Activated CD4-positive, alpha-beta T cell treated with anti-CD3 and anti-CD28 coated beads, Interleukin-2, amount 10 ng/mL, durations not matched to agents 24 days and 14 days (primary cell): Measurements from ENCODE around the gene PNKD. TPM values are rescaled to one million over a fixed set of nuclear protein-coding genes. Genes with fewer than 3 reads are reported as not detected.

Source experiments
- DNase-seq: peaks from one replicate; pipeline ENCODE4 v3.0.0; 2022
- H3K27ac Mint-ChIP-seq: one replicate; pipeline ENCODE4 v1.8.0; 2022; ENCODE audit warnings: mild to moderate bottlenecking, mixed read lengths
- H3K27me3 Mint-ChIP-seq: one replicate; pipeline ENCODE4 v1.8.0; 2022; ENCODE audit warnings: mixed read lengths
- H3K36me3 Mint-ChIP-seq: one replicate; pipeline ENCODE4 v1.8.0; 2022; ENCODE audit warnings: low read depth, mild to moderate bottlenecking, mixed read lengths
- H3K4me1 Mint-ChIP-seq: one replicate; pipeline ENCODE4 v1.8.0; 2021; ENCODE audit warnings: mixed read lengths
- H3K4me3 Mint-ChIP-seq: one replicate; pipeline ENCODE4 v1.8.0; 2022; ENCODE audit warnings: mild to moderate bottlenecking, moderate library complexity, mixed read lengths
- H3K9me3 Mint-ChIP-seq: one replicate; pipeline ENCODE4 v1.8.0; 2021; ENCODE audit warnings: mixed read lengths
- intact Hi-C: fragments of 100-400 bp; cut with micrococcal nuclease; formaldehyde crosslinking; loops from one replicate; pipeline ENCODE4 v1.15.1; 2023
- total RNA-seq: library from RNA; stranded (reverse); gene quantifications from 2 replicates; pipeline ENCODE4 v1.2.3, GENCODE V29; 2022

PNKD gene
- total RNA-seq, 1 donor from 2014 or later, result 21.5 TPM

DNA sequence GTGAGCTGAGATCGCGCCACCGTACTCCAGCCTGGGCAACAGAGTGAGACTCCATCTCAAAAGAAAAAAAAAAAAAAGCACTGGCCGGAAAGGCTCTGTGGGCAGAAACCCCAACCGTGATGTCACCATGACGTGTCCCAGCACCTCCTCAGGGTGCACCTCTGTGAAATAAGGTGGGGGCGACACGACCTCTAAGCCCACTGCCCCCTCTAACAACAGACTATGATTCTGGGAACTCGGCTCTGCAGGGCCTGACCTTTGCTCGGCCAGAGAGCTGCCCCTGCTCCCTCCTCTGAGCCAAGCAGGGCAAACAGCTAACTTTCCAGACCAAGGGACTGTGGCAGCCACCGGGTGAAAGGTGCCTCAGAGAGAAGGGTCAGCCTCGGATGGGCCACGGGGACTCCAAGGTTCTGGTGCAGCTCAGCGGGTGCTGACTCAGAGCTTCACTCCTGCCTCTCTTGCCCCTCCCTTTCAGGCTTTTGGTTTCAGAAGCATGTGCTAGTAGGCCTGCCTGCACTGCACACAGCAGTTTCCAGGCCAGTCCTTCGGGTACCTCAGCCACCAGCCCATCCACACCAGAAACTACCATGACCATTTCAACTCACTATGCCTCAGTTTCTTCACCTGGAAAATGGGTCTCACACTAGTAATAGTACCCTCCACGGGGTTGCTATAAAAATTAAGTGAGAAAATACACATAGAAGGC is 13.9 kb downstream of the PNKD start:
- peak; percentile 87 for DNase-seq
- H3K36me3 Mint-ChIP-seq, result peaks cover 36% of the 10 kb centered on the region
- no peaks in the 10 kb centered on the region for H3K9me3 Mint-ChIP-seq
- intact Hi-C loops, result loop anchor here (10.0 kb wide), 1 partner anchor 1101 kb away; the partner anchor contains the start of gene DNPEP
- peak overlapping the region; percentile 86 for H3K4me3 Mint-ChIP-seq
- H3K4me1 Mint-ChIP-seq, result peaks cover 48% of the 10 kb centered on the region
- H3K27me3 Mint-ChIP-seq, result no peaks in the 10 kb centered on the region
- H3K27ac Mint-ChIP-seq, result peak overlapping the region; percentile 92

DNA sequence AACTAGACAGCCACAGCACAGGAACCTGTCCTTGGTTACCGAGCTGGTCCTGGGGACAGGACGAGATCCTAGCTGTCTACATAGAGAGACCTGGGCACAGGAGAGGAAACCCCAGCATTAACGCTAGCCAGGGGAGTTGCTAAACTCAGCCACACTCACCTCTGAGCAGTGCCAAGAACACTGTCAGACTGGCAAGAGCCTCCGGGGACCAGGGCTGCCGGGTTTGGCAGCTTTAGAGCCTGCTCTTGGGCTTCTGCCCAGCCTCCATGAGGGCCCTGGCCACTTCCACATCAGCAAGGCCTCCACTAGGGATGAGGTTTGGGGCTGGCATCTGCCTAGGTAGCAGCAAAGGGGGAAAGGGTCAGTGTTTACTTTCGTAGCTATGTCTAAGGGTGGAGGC is 15.3 kb downstream of the PNKD start:
- DNase-seq, result peak; percentile 67
- intact Hi-C loops, result loop anchor here (1.0 to 10.0 kb wide), 5 partner anchors 15 to 1099 kb away; partner anchors contain the start of genes AAMP, ARPC2, CNOT9 and DNPEP
- Mint-ChIP-seq H3K9me3 (no peaks in the 10 kb centered on the region), H3K27me3 (no peaks in the 10 kb centered on the region), H3K4me3 (peak overlapping the region; percentile 86), H3K27ac (peak overlapping the region; percentile 92), H3K36me3 (peaks cover 25% of the 10 kb centered on the region), H3K4me1 (peaks cover 58% of the 10 kb centered on the region)

DNA sequence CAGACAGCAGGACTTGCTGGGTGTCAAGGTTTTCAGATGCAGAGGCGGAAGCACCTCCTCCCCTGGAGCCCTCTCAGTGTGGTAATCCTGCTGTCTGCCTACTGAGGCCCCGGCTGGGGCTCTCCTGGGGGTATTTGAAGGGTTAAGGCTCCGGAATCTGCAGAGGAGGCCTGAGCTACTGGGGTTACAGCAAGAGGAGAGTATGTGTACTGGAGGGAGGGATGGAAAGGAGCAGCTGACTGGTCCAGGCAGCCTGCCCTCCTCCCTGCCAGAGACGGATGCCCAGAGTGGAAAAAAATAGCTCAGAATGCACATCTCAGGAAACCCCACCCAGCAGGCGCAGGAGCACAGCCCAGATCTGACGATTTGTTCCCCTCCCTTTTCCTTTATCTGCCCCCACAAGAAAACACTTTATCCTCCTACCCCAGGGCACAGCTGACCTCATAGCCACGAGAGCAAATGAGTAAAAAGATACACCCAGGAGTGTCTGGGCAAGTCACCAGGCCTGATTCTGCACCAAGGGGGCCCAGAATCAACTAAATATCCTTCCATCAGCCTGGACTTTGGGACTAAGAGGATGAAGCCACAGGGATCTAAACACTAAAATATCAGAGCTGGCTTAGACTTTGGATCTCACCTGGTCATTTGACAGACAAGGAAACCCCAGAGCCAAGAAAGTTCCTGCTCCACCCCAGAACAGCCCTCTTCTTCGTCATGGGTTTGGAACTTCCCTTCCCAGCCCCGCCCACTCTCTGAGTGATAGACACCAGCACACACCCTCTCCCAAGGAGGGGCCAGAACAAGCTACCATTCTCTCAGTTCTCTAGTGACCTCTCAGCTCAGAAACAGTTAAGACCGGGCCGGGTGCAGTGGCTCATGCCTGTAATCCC is 16.5 kb downstream of the PNKD start:
- peak; percentile 95 for DNase-seq
- intact Hi-C loops, result loop anchor here (1.0 to 10.0 kb wide), 6 partner anchors 17 to 1098 kb away; partner anchors contain the start of genes AAMP, ARPC2, CNOT9 and DNPEP
- peaks cover 67% of the 10 kb centered on the region for H3K4me1 Mint-ChIP-seq
- H3K36me3 Mint-ChIP-seq, result peaks cover 20% of the 10 kb centered on the region
- H3K27ac Mint-ChIP-seq, result peak overlapping the region; percentile 92
- no peaks in the 10 kb centered on the region for H3K27me3 Mint-ChIP-seq
- peak overlapping the region; percentile 86 for H3K4me3 Mint-ChIP-seq
- no peaks in the 10 kb centered on the region for H3K9me3 Mint-ChIP-seq

DNA sequence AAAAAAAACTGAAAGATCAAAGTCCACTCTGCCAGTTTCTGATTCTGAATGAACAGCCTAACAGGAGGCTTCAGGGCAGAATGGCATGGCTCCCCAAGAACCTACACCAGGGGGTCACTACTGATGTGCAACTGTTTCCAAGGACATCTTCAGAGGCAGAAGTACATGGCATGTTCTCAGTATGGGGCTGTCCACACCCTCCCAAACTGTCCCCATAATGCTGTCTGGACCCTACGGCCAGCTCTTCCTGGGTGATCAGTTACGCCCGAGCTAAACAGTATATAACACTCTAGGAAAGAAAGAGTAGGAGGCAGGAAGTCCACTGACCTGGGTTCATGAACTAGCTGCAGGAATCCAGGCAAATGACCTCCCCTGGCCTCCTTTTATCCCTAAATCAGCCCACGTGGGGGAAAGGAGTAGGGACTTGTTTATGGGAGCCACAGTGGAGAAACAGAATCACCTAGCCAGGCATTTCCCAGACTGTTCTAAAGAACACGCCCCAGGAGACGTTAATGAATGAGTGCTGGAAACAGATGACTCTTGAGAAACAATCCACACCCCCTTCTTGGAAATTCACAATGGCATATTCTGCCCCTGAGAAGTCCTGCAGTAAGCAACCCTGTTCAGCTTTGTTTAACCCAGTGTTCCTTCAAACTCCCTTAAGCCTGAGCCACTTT is 19.5 kb downstream of the PNKD start:
- peak overlapping the region; percentile 94 for H3K4me3 Mint-ChIP-seq
- no peaks in the 10 kb centered on the region for H3K9me3 Mint-ChIP-seq
- H3K27me3 Mint-ChIP-seq, result no peaks in the 10 kb centered on the region
- peak overlapping the region; percentile 91 for H3K27ac Mint-ChIP-seq
- intact Hi-C loops, result loop anchor here (5.0 to 10.0 kb wide), 2 partner anchors 78 to 1095 kb away; partner anchors contain the start of gene DNPEP
- H3K4me1 Mint-ChIP-seq, result peaks cover 66% of the 10 kb centered on the region
- peaks cover 16% of the 10 kb centered on the region for H3K36me3 Mint-ChIP-seq
- peak; percentile 63 for DNase-seq

DNA sequence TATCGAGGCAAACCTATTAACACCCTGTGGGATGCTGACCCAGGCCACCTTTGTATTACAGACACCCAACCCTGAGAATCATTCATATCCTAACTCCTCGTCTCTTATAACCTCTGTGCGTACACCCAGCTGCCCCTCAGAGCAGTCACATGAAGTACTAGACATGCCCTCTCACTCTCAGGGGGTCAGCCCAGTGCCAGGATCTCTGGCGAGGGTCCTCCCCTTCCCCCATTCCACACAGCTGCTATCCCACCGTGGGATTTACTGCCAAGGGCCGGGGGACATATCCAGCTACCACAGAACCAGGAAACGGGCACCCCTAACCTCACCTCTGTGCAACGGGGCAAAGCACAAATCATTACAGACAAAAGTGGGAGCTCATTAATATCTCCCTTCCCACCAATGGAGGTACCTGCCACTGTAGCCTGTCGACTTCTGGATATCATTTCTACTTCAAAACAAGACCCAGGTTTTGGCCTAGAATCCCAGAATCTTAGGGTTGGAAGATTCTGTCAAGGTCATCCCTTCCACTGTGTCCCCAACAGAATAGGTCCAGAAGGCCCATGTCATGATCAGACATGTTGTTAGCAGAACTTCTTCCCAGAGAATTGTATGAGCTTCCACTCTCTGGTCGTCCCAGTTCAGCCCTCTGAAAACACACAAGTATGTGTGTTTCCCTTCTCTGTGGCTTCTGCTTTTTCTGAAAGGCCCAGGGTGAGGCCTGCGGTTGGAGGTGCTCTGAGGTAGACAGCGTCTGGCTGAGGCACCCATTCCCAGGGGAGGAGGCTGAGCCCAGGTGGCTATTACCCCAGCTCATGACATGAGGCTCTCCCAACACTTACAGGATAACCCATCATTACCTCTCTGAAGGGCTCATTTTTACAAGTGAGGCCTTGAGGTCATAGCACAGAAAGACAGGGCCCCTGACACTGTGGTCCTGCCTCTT is 20.3 kb downstream of the PNKD start:
- peaks cover 61% of the 10 kb centered on the region for H3K4me1 Mint-ChIP-seq
- intact Hi-C loops, result loop anchor here (1.0 to 5.0 kb wide), 2 partner anchors 20 to 77 kb away; partner anchors contain the start of genes AAMP and PNKD

DNA sequence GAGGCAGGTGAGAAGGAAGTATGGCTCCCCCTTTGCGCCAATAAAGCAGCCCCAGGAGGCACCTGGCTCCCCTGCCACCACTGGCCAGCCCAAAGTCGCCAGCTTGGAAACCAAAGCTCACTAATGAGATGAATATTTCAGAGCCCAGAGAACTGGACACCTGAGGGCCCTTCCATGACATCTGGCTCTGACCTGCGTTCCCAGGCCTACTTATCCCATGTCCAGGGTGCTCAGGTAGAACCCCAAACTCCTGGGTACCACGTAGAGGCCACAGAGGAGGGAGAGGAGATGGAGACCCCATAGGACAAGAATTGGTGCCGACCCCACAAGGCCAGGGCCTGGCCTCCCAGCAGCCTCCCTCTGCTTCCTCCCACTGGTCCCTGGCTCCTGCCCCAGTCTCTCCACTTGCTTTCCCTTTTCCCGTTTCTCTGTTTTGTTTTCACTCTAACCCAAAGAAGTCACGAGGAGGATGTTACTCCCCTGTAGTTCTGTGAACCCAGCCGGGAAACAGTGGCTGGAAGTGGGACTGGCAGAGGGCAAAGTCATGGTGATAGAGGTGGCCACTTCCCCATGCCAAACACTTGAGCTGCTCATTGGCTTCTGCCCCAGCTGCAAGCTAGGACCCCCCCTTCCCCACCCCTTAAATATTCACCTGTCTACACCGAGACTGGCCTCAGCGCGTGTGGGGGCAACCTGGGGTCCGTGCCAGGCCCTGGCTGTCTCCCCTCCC is 21.2 kb downstream of the PNKD start:
- intact Hi-C loops, result loop anchor here (1.0 to 5.0 kb wide), 2 partner anchors 21 to 76 kb away; partner anchors contain the start of genes AAMP and PNKD
- H3K9me3 Mint-ChIP-seq, result no peaks in the 10 kb centered on the region
- H3K36me3 Mint-ChIP-seq, result peaks cover 11% of the 10 kb centered on the region
- peak overlapping the region; percentile 91 for H3K27ac Mint-ChIP-seq
- peak overlapping the region; percentile 94 for H3K4me3 Mint-ChIP-seq
- peak; percentile 70 for DNase-seq
- peaks cover 3% of the 10 kb centered on the region for H3K27me3 Mint-ChIP-seq
- H3K4me1 Mint-ChIP-seq, result peaks cover 54% of the 10 kb centered on the region

More for the DNA sequence above, 20.3 kb downstream of the PNKD start:
- Mint-ChIP-seq H3K27ac (peak overlapping the region; percentile 91), H3K36me3 (peaks cover 12% of the 10 kb centered on the region), H3K4me3 (peak overlapping the region; percentile 94), H3K9me3 (no peaks in the 10 kb centered on the region), H3K27me3 (peaks cover 3% of the 10 kb centered on the region)
- DNase-seq, result peak; percentile 86

DNA sequence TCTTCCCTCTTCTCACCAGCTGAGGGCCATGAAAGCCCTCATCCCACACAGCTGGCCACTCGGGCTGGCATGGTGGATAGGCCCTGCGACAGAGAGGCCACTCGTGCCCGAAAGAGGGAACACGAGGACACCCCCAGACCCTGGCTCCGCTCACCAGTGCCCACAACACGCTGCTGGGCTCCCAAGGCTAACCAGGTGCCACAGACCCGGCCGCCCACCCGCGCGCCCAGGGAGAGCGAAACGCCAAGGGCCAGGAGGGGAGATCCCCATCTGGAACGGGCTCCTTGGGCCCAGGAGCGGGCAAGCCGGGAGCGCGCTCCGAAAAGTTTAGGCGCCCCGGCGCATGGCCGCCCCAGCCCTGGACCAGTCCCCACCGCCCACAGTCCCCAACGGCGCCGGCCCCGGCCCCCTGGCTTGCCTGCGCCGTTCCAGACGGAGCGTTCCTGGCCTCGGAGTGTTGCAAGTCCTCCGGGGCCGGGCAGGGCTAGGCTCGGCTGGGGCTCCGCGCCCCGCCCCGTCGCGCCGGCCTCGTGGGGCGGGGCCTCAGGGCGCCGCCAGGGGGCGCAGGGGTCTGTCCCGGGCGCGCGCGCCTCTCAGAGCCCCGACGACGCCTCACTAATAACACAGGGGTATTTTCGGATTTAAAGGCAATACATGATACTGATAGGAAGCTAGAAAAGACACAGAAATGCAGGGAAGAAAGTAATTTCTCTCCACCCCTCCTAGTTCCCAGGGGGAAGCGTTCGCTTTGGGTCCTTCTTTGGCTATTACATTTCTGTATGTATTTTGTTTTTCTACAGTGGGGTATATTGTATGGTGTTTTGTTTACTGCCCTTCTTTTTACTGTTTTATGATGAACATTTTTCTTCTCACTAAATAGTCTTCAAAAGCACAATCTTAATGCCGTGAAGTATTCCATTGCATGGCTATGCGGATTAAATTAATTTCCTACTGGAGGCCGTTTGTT is 22.0 kb downstream of the PNKD start, which contains the start of gene TMBIM1:
Gene TMBIM1, minus strand, starts transcription at position 456 of the 967 bp plus-strand sequence. CDS start 10,362 bp downstream, outside the sequence.
- peaks cover 8% of the 10 kb centered on the region for H3K36me3 Mint-ChIP-seq
- peak; percentile 96 for DNase-seq
- intact Hi-C loops, result loop anchor here (5.0 kb wide), 1 partner anchor 75 kb away; no protein-coding TSS in a partner anchor
- peaks cover 3% of the 10 kb centered on the region for H3K27me3 Mint-ChIP-seq
- no peaks in the 10 kb centered on the region for H3K9me3 Mint-ChIP-seq
- peaks cover 45% of the 10 kb centered on the region for H3K4me1 Mint-ChIP-seq
- peak within 1 kb of the TSS; percentile 91 for H3K27ac Mint-ChIP-seq
- H3K4me3 Mint-ChIP-seq, result peak within 1 kb of the TSS; percentile 94

DNA sequence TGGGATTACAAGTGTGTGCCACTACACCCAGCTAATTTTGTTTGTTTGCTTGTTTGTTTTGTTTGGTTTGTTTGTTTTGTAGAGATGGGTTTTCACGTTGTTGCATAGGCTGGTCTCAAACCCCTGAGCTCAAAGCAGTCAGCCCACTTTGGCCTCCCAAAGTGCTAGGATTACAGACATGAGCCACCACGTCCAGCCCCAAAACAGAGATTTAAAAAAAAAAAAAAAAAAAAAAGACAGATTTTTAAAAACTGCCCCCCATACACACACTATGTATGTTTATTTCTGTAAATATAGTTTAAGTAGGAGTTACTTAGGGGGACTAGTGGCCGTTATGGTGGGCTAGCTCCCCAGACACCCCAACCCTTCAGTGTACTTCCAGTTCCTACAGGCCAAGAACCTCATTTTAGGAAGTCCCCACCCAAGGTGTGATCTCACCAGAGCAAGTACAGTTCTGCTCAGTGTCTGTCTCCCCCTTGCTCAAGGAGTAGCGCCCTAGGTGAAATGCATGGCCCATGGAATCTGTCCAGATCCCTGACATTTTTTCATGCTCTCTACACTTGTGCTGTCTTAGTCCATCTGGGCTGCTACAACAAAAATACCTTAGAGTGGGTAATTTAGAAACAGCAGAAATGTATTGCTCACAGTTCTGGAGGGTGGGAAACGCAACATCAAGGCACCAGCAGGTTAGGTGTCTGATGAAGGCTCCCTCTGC is 23.6 kb downstream of the PNKD start:
- Mint-ChIP-seq H3K27ac (no peak overlapping the region), H3K4me1 (peaks cover 36% of the 10 kb centered on the region), H3K36me3 (peaks cover 3% of the 10 kb centered on the region), H3K27me3 (peaks cover 3% of the 10 kb centered on the region), H3K9me3 (no peaks in the 10 kb centered on the region), H3K4me3 (peak overlapping the region; percentile 9)
- peak; percentile 60 for DNase-seq
- intact Hi-C loops, result loop anchor here (5.0 kb wide), 1 partner anchor 73 kb away; no protein-coding TSS in a partner anchor

DNA sequence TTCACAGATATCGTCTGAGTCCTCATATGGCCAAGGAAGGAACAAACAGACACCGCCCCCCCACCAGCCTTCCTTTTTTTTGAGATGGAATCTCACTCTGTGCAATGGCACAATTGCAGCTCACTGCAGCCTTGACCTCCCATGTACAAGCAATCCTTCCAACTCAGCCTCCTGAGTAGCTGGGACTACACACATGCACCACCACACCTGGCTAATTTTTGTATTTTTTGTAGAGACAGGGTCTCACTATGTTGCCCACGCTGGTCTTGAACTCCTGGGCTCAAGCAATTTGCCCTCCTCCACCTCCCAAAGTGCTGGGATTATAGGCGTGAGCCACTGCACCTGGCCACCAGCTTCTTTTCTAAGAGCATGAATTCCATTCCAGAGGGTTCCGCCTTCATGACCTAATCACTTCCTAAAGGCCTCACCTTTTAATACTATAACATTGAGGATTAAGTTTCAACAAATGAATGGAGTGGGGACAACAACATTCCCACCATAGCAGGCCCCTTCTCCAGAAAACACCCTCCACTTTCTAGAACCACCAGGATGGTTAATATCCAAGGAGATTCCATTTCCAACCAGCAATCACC is 24.2 kb downstream of the PNKD start:
- intact Hi-C loops, result loop anchor here (5.0 kb wide), 1 partner anchor 73 kb away; no protein-coding TSS in a partner anchor
- DNase-seq, result no peak
- no peak overlapping the region for H3K4me3 Mint-ChIP-seq

DNA sequence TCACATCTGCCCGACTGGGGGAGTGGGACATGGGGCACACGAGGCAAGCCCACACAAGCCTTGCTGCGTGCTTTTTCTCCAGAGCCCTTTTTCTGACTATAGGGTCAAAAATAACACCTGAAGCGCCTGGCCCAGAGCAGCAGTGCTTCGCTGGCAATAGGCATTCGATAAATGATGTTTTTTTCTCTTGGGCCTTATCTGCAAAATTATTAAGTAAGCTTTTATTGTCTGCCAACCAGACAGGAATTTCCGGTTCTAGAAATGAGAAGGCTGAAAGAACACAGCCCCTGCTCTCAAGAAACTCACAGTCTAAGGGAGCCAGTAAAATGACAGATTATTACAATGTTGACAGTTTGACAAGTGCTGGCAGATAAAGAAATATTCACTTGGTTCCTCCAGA is 24.7 kb downstream of the PNKD start:
- Mint-ChIP-seq H3K9me3 (no peaks in the 10 kb centered on the region), H3K36me3 (no peaks in the 10 kb centered on the region), H3K27ac (no peak overlapping the region), H3K27me3 (peaks cover 3% of the 10 kb centered on the region), H3K4me3 (no peak overlapping the region), H3K4me1 (peaks cover 28% of the 10 kb centered on the region)
- intact Hi-C loops, result no loop called here
- DNase-seq, result no peak

More for the DNA sequence above, 24.2 kb downstream of the PNKD start:
- H3K27me3 Mint-ChIP-seq, result peaks cover 3% of the 10 kb centered on the region
- peaks cover 33% of the 10 kb centered on the region for H3K4me1 Mint-ChIP-seq
- H3K27ac Mint-ChIP-seq, result no peak overlapping the region
- no peaks in the 10 kb centered on the region for H3K36me3 Mint-ChIP-seq
- no peaks in the 10 kb centered on the region for H3K9me3 Mint-ChIP-seq
